Activated naive CD4-positive, alpha-beta T cell treated with anti-CD3 and anti-CD28 coated beads for 36 hours (primary cell): ENCODE data around the gene EPS8L1. TPM values are rescaled to one million over a fixed set of nuclear protein-coding genes. Genes with fewer than 3 reads are reported as not detected.

Source experiments
- CTCF ChIA-PET: fragments of 350-600 bp; sonication (Branson Sonifier 250); formaldehyde crosslinking; loops from one replicate; lab custom pipeline; 2021; ENCODE audit warnings: antibody characterized with exemption; lab: Charles Lee
- DNase-seq: peaks from one replicate; pipeline ENCODE4 v3.0.0-alpha.2; 2020
- H3K27ac Mint-ChIP-seq: one replicate; pipeline ENCODE4 v1.8.0; 2021; ENCODE audit warnings: mild to moderate bottlenecking, mixed read lengths
- H3K27me3 Mint-ChIP-seq: one replicate; pipeline ENCODE4 v1.8.0; 2021; ENCODE audit warnings: low read depth, mixed read lengths
- H3K36me3 Mint-ChIP-seq: one replicate; pipeline ENCODE4 v1.8.0; 2021; ENCODE audit warnings: low read depth, mixed read lengths
- H3K4me1 Mint-ChIP-seq: one replicate; pipeline ENCODE4 v1.8.0; 2021; ENCODE audit warnings: low read depth, mixed read lengths
- H3K4me3 Mint-ChIP-seq: one replicate; pipeline ENCODE4 v1.8.0; 2021; ENCODE audit warnings: mild to moderate bottlenecking, moderate library complexity, mixed read lengths
- H3K9me3 Mint-ChIP-seq: one replicate; pipeline ENCODE4 v1.8.0; 2021; ENCODE audit warnings: mixed read lengths
- intact Hi-C: fragments of 100-400 bp; cut with micrococcal nuclease; formaldehyde crosslinking; loops from one replicate; pipeline ENCODE4 v1.15.1; 2023
- total RNA-seq, 2 experiments: library from RNA; stranded (reverse); gene quantifications; one replicate each; pipeline ENCODE4 v1.2.3, GENCODE V29; 2021

The EPS8L1 gene
- total RNA-seq, 2 experiments from 2014 or later = 0.88 to 0.89 TPM

DNA sequence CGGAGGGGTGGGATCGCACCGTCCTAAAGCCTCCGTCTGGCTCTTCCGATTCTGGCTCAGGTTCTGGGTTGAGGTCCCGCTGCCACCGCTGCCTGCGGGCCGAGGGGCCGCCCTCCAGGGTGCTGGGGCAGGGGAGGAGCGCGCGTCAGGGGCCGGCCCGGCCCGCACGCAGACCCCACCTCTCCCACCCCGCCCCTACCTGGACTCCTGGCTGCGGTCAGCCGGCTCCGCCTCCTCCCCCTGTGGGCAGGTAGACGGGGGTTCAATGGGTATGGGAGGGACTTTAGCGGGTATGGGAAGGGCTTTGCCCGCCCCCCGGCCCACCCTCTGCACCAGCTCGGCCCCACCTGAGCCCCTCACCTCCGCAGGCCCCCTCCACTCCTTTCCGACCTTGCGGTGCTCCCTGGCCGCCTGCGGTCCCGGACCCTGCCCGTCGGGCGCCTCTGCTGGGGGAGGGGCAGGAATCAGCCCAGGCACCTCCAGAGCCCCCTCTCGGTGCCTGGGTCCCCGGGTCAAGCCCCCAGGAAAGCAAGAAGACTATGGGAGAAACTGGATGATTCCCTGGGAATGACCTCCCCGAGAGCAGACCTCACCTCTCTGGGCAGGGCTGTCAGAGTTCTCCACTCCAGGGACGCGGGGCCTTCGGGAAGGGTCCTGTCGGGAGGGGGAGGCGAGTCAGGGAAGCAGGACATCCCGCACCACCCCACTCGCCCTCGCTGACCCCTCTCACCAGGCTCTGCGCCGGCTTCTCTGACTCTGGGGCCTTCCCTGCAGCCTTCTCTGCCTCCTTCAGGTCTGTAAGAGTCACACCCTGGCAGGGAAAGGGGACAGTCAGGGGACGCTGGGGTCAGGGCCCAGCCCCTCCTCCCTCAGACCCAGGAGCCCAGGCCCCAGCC, 17.0 kb downstream of the EPS8L1 start:
- peaks cover 11% of the 10 kb centered on the region for H3K4me1 Mint-ChIP-seq
- CTCF ChIA-PET = no interaction called here
- no peaks in the 10 kb centered on the region for H3K9me3 Mint-ChIP-seq
- no peak for DNase-seq
- H3K4me3 Mint-ChIP-seq = no peak overlapping the region
- peaks cover 20% of the 10 kb centered on the region for H3K36me3 Mint-ChIP-seq
- H3K27me3 Mint-ChIP-seq = peaks cover 16% of the 10 kb centered on the region
- no peak overlapping the region for H3K27ac Mint-ChIP-seq
- intact Hi-C loops = no loop called here

DNA sequence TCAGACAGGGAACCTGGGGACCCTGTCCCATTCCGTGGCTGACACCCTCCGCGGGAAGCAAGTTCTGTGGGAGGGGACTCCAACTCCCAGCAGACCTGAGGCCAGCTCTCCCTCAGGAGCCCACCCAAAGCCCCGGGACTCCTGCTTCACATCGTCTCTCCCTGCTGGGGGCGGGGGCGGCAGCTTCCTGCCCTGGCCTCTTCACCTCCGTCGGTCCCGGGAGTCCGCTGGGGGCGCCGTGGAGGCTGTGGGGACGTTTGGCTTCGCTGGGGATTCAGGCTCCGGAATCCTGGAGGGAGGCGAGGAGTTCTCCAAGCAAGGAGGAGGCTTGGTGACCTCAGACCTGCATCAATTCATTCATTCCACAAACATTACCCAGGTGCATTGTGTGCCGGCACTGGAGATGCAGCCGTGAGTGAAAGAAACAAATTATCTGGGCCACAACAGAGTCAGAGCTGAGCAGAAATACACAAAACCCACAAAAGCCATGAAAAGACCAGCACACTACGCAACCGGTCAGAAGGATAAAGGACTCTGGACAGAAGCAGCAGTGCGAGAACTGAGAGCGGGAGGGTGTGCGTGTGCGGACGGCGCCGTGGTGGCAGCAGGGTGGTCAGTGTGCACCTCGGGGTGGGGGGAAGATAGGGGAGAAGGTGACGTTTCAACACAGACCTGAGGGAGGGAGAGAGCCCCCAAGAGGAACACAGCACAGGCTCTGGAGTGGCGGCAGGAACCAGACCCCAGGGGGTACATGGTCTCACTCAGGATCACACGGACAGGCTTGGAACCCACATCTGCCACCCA, 19.0 kb downstream of the EPS8L1 start:
- no peak for DNase-seq
- intact Hi-C loops = no loop called here
- Mint-ChIP-seq H3K27ac (no peak overlapping the region), H3K9me3 (no peaks in the 10 kb centered on the region), H3K4me3 (no peak overlapping the region), H3K27me3 (peaks cover 2% of the 10 kb centered on the region), H3K4me1 (peaks cover 2% of the 10 kb centered on the region), H3K36me3 (peaks cover 20% of the 10 kb centered on the region)
- CTCF ChIA-PET = no interaction called here

DNA sequence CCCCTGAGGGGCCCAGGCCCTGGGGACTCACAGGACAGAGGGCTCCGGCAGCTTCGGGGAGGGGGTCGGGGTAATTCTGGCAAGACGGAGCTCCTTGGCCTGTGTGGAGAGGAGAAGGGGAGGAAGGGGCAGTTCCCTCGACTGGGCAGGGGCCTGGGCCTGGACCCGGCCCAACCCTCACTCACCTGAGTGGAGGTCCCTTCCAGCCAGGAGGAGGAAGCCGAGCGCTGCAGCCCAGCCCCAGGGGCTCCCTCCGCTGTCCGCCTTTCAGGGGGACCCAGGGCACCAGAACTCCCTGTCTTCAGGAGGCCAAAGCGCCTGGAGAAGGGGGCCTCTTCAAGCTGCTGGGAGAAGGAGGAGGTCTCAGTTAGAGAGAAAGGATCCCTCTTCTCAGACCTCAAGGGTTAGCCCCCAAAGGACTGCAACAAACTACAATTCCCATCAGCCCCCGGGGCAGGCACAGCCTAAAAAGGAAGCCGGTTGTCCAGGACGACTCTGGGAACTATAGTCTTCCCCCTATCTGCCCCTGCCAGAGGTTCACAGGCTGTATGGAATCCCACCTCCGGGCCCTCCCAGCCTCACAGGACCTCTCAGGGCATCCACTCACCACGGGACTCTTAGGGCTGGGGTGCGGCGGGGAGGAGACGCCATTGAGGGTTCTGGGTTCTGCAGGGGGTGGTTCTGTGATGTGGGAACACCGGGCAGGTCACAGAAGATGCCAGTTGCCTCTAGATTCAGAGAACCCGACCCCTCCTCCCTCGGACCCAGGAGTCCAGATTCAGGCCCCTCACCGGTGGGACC, 19.8 kb downstream of the EPS8L1 start:
- Mint-ChIP-seq H3K4me1 (no peaks in the 10 kb centered on the region), H3K9me3 (no peaks in the 10 kb centered on the region), H3K27ac (no peak overlapping the region), H3K4me3 (no peak overlapping the region), H3K36me3 (peaks cover 18% of the 10 kb centered on the region), H3K27me3 (no peaks in the 10 kb centered on the region)
- intact Hi-C loops = no loop called here
- no peak for DNase-seq
- CTCF ChIA-PET = no interaction called here

DNA sequence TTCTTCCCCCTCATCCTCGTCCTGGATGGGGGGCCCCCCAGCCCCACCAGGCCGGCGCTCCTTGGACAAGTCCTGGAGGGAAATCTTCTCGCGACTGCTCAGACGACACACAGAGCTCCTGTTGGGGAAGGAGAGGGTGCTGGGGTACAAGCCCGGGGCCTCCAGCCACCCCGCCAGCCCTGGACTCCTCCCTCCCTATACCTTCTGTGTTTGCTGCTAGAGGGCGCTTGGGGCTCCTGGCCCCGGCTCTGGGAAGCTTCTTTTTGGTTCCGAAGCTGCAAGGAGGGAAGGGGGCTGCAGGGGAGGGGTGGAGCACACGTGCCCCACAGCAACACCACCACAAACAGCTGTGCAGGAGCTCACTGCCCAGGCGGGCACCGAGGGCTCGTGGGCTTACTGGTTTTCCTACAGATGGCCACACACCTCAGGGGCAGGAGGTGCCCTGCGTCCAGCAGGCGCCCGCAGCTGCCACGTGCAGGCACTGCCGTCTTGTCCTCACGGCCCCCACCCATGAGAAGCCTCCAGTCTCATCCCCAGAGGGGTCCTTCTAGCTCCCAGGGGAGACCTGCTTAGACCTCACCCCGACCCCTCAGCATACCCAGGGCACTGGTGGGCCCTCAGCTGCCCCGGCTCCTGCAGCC, 20.5 kb downstream of the EPS8L1 start:
- no peak for DNase-seq
- Mint-ChIP-seq H3K4me3 (no peak overlapping the region), H3K9me3 (no peaks in the 10 kb centered on the region), H3K27ac (no peak overlapping the region), H3K4me1 (no peaks in the 10 kb centered on the region), H3K27me3 (no peaks in the 10 kb centered on the region), H3K36me3 (peaks cover 14% of the 10 kb centered on the region)
- intact Hi-C loops = no loop called here
- CTCF ChIA-PET = no interaction called here

DNA sequence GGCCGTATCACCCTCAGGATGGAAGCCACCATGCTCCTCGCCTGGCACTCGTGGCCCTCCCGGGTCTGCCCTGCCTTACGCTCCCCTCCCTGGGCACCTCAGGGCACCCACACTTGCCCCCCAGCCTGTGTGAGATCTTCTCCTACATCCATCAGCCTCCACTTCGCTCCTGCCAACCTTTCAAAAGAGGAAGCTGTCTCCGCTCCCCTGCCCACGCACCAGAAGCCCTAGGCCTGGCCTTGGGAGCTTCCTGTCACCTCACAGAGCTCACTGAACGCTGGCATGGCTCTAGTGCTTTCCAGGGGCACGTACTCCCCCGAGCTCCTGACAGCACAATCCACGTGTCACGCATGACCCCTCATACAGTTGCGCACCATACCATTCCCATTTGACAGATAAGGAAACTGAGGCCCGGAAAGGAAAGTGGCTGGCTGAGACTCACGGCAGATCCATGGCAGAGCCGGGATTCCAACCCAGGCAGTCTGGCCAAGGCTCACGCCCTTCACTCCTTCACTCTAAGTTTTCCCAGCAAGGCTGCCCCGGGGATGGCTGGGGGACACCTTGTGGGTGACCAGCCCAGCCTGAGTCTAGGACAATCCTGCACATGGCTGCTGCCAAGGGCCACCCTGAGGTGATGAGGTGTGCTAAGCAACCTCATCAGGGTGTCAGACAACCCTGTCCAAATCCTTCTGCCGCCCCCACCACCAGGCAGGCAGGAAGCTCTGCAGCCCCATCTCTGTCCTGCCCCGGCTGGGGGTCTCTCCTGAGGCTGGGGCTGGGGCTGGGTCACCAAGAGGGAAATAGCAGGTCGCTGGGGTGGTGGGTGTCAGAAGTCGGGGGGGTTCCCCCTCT, 22.4 kb downstream of the EPS8L1 start:
- Mint-ChIP-seq H3K9me3 (no peaks in the 10 kb centered on the region), H3K4me1 (no peaks in the 10 kb centered on the region), H3K36me3 (peaks cover 22% of the 10 kb centered on the region), H3K27me3 (no peaks in the 10 kb centered on the region), H3K27ac (no peak overlapping the region), H3K4me3 (no peak overlapping the region)
- CTCF ChIA-PET = no interaction called here
- DNase-seq = no peak
- intact Hi-C loops = no loop called here

DNA sequence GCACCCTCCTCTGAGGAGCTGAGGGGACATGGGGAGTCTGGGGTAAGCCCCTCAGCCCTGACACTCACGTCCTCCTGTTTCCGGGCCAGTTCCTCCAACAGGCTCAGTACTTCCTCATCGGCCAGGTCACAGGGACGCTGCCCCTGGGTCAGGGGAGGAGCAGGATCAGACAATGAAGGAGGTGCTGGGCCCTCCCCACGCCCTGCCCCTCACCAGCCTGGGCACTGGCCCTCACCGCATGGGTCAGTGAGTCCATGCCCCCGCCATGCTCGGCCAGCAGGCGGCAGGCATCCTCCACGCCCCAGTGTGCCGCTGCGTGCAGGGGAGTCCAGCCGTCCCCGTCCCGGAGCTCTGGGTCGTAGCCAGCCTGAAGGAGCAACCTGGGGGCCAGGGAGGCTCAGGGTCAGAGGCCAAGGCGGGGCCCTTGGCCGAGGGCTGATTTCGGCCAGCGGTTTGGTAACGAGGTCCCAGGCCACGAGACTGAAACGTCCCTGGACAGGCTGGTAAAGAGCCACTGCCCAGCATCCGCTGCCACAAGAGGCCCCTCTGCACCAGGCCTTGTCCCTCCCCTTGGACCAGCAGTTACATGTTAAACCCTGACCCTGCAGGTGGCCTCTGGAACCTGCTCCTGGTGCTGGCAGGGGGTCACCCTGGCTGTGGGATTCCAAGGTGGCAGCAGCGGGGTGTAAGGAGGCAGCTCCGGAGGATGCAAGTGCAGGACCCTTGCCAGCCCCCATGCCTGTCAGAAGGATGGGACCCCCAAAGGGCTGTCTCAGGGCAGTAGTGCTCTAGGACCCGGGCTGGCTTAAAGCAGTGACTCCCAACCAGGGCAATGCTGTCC, 23.3 kb downstream of the EPS8L1 start:
- Mint-ChIP-seq H3K9me3 (no peaks in the 10 kb centered on the region), H3K27me3 (no peaks in the 10 kb centered on the region), H3K4me1 (no peaks in the 10 kb centered on the region), H3K4me3 (no peak overlapping the region), H3K27ac (no peak overlapping the region), H3K36me3 (peaks cover 27% of the 10 kb centered on the region)
- CTCF ChIA-PET = no interaction called here
- intact Hi-C loops = no loop called here
- DNase-seq = no peak

DNA sequence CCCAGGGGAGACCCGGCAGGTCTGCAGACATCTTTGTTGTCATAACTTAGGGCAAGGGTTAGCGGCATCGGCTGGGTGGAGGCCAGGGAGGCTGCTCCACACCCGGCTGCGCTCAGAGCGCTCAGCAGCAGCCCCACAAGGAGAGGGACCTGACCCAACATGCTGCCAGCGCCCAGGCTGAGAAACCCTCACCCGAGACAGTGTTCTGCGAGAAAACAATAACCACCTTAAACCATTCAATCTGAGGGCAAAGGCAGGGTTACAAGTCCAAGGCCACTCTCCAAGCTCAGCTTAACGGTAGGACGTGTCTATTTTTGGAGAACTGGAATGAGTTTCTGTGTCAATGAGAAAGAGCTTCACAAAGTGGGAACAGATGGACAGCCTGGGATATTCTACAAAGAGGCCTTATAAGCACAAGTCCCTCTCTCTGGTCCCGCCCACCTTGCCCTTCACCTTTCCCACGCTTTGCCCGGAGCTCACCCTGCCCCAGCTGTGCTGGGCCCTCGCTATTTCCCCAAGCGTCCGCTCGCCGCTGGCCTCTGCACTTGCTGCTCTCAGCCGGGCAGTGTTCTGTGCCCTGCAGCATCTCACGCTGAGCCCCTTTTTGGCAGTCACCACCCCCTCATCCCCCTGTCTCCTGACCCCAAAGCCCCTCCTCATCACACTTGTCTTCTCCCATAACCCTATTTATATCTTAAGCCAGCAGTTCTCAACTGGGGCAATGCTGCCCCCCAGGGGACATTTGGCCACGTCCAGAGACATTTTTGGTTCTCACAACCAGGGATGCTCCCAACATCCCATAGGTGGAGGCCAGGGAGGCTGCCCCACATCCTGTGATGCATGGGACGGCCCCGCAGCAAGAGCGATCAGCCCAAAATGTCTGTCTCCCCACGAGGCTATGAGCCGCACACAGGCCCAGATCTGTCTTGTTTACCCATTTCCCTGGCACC, 24.2 kb downstream of the EPS8L1 start:
- Mint-ChIP-seq H3K27me3 (no peaks in the 10 kb centered on the region), H3K36me3 (peaks cover 24% of the 10 kb centered on the region), H3K4me3 (no peak overlapping the region), H3K9me3 (no peaks in the 10 kb centered on the region), H3K27ac (no peak overlapping the region), H3K4me1 (no peaks in the 10 kb centered on the region)
- DNase-seq = no peak
- intact Hi-C loops = no loop called here
- CTCF ChIA-PET = no interaction called here

DNA sequence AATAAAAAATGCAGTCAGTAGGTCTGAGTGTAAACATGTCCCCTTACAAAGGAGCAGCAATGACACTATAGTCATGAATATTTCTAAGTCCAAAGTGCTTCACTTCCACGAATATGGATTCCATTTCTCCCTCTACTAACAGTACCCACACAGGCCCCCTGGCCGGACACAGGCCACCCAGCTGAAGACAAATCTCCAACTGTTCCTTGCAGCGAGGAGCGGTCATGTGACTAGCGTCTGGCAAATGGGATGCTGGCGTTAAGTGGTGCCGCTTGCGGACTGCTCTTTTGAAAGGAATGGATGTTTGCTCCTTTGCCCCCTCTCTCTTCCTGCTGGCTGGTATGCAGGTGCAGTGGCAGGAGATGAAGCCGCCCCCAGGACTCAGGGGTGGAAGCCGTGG, 25.6 kb downstream of the EPS8L1 start:
- Mint-ChIP-seq H3K27ac (no peak overlapping the region), H3K27me3 (no peaks in the 10 kb centered on the region), H3K4me1 (no peaks in the 10 kb centered on the region), H3K4me3 (no peak overlapping the region), H3K9me3 (no peaks in the 10 kb centered on the region), H3K36me3 (peaks cover 22% of the 10 kb centered on the region)
- DNase-seq = no peak
- intact Hi-C loops = no loop called here
- CTCF ChIA-PET = interaction anchor here (2.1 kb wide), 1 partner anchor 12 kb away, joined by 7 read pairs; no protein-coding TSS in a partner anchor

DNA sequence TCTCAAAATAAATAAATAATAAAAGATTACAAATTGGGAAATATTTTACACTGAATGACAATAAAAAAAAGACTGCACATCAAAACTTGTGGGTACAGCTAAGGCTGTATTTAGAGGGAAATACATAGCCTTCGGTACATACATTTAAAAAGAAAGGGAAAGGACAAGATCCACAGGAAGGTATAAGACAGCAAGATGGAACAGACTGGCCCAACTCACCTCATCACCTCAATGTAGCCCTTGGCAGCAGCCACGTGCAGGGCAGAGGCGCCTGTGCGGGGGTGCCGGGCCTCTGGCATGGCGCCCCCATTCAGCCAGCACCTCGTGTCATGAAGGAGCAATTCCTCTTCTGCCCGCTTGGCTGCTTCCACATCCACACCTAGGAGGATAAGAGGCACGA, 27.5 kb downstream of the EPS8L1 start:
- no peaks in the 10 kb centered on the region for H3K27me3 Mint-ChIP-seq
- H3K9me3 Mint-ChIP-seq = no peaks in the 10 kb centered on the region
- CTCF ChIA-PET = interaction anchor here (2.1 kb wide), 1 partner anchor 14 kb away, joined by 7 read pairs; no protein-coding TSS in a partner anchor
- H3K36me3 Mint-ChIP-seq = peaks cover 23% of the 10 kb centered on the region
- no peak overlapping the region for H3K4me3 Mint-ChIP-seq
- intact Hi-C loops = no loop called here
- no peak for DNase-seq
- H3K27ac Mint-ChIP-seq = no peak overlapping the region
- peaks cover 2% of the 10 kb centered on the region for H3K4me1 Mint-ChIP-seq

DNA sequence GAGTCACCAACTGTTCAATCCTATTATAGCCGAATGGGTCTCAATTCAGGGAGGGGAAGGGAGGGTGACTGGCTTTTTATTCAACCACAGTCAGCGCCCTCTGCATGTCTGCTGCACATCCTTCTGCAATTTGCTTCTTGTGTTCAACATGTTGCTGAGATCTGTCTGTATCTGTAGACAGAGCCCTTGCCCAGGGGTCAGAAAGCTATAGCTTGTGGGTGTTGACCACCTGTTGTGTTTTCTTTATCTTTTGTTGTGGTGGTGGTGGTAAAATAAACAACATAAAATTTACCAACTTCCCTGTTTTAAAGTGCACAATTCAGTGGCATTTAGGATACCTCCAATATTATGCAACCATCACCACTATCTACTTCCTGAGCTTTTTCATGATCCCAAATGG, 29.6 kb downstream of the EPS8L1 start:
- CTCF ChIA-PET = no interaction called here
- peaks cover 23% of the 10 kb centered on the region for H3K36me3 Mint-ChIP-seq
- DNase-seq = no peak
- intact Hi-C loops = no loop called here
- no peaks in the 10 kb centered on the region for H3K9me3 Mint-ChIP-seq
- no peak overlapping the region for H3K4me3 Mint-ChIP-seq
- H3K27me3 Mint-ChIP-seq = no peaks in the 10 kb centered on the region
- no peak overlapping the region for H3K27ac Mint-ChIP-seq
- H3K4me1 Mint-ChIP-seq = peaks cover 2% of the 10 kb centered on the region
